Erythroblast (primary cell): ENCODE data around the gene VAV3.

Source experiments
- DNase-seq, 2 experiments: peaks; one replicate each; lab custom pipeline; 2025; lab: John Stamatoyannopoulos, UW
- GATA1 ChIP-seq: IDR thresholded peaks from 2 replicates; pipeline ENCODE4 v1.6.1; 2011; ENCODE audit warnings: low read depth, mild to moderate bottlenecking, control low read depth, low read length, moderate library complexity
- POLR2A ChIP-seq: IDR thresholded peaks from 2 replicates; pipeline ENCODE4 v1.6.1; 2011; ENCODE audit warnings: mild to moderate bottlenecking, low read length

Gene VAV3

DNA sequence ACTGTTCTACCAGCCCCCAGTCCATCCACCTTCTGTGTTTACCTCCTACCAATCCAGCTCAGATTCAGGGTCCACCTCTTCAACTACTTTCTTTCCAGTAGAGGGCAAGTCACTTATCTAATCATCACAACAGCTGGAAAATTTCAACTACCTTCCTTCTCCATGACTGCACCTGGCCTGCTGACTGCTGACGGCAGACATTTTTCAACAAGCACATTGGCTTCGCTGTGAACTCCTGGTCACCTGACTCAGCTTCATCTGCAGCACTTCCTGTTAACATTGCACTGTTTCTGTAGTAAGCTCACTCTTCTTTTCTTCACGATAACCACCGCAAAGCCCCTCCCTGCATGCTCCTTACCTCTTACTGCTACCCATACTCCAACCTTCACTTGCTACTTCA is 418.4 kb downstream of the VAV3 start:
- no peak for TF ChIP-seq GATA1
- TF ChIP-seq POLR2A, result no peak
- DNase-seq, result no peak

DNA sequence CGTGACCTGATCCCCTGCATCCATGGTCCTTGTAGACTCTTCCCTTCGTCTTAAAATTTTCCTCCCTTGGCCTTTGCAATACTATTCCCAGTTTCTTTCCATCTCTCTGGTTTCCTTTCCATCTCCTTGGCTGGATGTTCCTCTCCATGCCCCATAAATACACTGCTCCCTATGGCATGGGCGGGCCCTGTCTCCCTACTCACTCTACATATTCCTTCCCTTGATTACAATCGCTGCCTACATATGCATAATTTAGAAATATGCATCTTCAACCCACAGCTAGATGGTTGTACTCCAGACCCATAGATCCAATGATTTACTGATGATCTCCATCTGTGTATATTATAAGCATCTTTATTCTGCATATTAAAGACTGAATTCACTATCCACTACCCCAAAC is 419.1 kb downstream of the VAV3 start:
- no peak for DNase-seq

DNA sequence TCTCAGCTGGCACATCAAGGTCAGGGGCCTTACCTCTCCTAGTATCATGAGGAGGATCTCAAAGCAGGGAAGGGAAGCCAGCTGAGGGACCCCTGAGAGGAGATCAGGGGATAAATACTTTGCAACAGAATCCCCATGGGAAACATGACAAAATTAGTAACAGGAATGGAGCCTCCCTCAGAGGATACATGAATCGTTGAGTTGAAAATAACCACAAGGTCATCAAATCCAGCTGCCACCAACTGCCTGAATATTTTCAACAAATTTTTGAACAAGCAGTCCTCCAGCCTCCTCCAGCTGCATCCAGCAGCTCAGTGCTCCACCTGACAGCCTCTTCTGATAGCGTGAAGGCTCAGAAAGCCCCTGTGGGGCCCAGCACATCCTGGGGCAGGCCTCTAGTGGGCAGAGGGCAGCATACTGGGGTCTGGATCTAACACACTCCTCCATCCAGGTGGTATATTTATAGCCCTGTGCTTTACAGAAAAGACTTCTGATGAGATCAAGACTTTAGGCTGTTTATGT is 419.9 kb downstream of the VAV3 start:
- no peak for DNase-seq
- TF ChIP-seq POLR2A (no peak), GATA1 (no peak)

More for the DNA sequence above, 419.1 kb downstream of the VAV3 start:
- no peak for TF ChIP-seq GATA1
- TF ChIP-seq POLR2A, result no peak

DNA sequence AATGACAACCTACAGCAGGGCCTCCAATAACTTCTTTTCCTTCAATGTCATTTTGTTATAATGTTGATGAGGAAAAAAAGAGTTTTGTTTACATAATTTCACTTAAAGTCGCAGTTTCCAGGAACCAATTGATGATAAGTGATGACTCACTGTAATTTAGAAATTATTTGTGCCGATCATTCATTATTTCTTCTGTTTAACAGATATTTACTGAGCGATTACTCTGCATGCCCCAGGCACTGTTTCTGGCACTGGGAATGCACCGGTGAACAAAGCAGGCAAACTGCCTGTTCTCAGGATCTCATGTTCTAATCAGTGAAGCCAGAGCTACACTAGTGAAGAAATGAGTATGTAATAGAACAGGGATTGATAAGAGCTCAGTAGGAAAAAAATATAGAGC is 420.7 kb downstream of the VAV3 start:
- TF ChIP-seq POLR2A (no peak), GATA1 (no peak)
- DNase-seq, result no peak

DNA sequence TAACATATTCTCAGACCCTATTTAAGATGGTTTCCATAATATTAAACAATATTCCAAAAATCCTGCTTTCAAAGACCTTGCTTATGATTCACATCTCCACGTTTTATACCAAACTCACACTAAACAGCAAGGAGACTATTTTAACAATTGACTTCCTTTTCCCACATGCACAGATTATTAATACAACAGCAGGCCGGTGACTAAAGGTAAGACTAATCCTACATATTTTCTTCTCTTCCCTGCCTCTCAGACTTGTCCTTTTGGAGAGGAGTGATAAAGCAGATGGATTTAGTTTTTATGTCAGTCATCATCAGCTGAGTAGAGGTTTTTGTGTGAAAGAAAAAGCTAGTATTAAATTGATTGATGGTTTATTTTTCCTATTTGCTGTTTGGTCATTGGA is 423.6 kb downstream of the VAV3 start:
- no peak for DNase-seq
- TF ChIP-seq POLR2A (no peak), GATA1 (no peak)

DNA sequence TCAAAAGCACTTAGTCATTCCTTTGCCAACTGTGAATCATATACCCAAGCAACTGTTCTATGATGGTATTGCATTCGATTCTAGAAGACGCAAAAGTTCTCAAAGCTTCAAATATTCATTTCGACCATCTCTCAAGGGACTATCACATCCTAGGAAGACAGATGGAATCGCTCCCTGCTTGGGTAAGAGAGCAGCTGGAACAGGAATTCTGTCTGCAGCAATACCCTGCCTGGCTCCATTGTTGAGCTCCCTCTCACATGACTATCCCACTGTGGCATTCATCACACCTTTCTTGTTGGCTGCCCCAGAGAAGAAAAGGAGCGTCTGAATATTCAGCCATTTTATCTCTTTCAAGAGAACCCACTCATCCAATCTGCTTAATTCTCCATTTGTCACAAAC is 426.5 kb downstream of the VAV3 start:
- no peak for TF ChIP-seq GATA1
- no peak for TF ChIP-seq POLR2A
- no peak for DNase-seq

DNA sequence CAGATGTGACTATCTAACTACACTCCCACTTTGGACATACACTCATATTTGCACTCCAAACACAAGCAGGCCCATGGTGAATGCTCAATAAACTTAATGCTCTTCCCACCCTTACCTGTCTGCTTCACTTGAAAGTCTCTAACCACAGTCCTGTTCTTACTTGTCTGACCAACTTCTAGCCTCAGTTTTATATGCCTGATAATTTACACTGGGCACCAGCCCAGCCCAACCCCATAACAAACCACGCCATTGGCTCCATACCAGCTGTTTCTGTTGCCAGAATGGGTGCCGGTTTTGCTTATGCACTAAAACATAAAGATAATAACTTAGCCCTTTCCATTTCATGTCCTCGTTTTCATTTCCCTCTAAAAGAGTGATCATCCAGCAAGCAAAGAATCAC is 428.7 kb downstream of the VAV3 start:
- DNase-seq, result no peak
- no peak for TF ChIP-seq GATA1
- TF ChIP-seq POLR2A, result no peak

DNA sequence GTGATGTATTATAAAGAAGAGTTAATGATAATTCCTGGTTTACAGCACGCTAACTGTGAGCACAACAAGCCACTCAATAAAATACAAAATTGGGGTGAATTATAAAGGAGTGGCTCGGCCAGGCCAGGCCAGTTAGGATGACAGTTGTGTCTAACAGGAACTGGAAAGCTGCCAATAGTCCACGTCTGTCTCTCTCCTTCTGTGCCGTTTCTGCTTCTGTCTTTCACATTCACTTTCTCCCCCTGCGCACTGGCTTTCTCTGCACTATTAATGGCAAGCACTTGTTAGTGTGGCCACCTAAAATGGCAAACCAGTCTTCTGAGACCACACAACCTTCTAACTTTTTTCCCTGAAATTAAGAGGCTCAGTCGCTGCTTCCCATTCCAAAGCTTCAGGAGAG is 429.9 kb downstream of the VAV3 start:
- DNase-seq, result no peak
- TF ChIP-seq POLR2A, result no peak
- no peak for TF ChIP-seq GATA1

DNA sequence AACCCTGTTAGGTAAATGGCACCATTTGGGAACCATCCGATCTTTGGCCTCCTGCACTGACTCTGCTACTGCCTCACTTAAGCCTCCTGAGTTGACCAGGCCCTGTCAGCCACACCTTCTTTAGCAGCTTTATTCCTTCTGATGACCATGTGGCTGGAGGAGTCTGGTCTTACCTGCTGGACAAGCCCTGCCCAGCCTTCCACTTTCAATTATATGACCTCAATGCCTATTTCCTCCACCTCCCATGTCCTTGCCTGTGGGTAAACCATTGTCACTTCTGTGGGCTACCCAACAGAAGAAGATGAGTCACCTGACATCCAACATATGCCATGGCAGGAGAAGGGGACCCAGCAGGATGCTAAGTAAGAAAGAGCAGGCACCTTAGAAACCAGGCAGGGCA is 430.3 kb downstream of the VAV3 start:
- TF ChIP-seq POLR2A (no peak), GATA1 (no peak)
- no peak for DNase-seq

DNA sequence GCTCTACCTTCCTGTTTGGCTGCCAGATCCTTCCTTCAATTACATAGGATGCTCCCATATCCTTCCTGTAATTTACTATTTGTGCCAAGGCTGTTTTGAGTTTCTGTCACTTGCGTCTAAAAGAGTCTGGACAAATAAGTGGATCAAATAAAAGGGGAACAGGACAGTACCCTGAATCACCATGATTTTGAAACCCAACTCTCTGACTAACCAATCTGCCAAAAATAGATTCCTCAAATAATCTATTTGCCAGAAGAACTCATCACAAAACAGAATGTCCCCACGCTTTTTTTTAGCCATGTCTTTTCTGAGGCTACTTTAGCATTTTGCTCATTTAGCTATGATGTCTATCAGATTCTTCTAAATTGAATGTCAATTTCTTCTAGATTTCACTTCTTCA is 431.5 kb downstream of the VAV3 start:
- no peak for DNase-seq
- TF ChIP-seq GATA1, result no peak
- no peak for TF ChIP-seq POLR2A

DNA sequence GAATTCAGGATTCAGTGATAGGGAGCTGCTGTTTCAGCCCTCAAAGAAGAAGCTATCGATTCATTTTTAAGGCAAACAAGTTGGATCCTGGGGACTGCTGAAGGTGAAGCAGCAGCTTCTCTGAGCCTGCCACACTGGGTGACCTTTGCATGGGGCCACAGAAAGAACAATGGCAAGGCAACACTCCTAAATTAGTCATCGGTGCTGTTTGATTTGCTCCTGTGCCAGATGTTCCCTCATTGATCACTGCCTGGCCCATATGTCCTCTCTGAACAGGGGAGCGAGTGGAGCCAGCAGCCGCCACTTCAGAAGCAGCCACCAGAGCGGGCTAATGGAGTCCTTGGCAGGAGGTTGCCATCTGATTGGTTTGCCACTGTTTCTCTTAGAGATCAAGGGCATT is 432.7 kb downstream of the VAV3 start:
- no peak for TF ChIP-seq GATA1
- TF ChIP-seq POLR2A, result no peak
- no peak for DNase-seq

DNA sequence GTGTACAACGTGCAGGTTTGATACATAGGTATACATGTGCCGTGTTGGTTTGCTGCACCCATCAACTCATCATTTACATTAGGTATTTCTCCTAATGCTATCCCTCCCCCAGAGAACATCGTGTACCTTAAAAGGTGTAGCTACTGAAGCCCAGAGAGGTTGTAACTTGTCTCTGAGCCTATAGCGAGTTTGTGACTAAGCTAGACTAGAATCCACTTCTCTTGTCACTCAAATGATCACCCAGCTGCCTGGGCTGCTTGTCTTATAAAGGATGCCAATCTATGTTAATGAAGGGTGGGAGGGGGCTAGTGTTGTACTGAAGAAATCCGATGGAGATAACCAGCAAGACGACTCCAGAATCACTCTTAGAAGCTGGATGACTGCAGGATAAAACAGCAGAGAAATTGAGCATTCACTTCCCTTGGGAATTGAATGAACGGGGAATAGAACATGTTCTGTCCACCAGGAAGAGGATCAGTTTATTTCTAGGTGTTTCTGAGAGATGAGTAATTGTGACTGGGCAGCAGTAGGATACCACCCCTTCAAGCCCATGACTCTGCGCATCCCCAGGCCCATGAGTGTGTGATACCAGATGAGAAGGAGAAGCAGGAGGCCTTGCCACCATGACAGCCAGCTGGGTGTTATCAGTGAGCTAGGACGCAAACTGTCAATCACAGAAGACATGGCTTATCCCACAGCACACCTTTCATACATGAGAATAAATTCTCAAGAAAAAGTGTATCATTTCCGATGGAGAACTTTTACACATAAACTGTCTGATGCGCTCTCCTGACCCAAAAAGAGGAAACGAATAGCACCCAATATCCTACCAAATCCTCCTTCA is 433.7 kb downstream of the VAV3 start:
- TF ChIP-seq POLR2A (no peak), GATA1 (no peak)
- DNase-seq, result no peak

DNA sequence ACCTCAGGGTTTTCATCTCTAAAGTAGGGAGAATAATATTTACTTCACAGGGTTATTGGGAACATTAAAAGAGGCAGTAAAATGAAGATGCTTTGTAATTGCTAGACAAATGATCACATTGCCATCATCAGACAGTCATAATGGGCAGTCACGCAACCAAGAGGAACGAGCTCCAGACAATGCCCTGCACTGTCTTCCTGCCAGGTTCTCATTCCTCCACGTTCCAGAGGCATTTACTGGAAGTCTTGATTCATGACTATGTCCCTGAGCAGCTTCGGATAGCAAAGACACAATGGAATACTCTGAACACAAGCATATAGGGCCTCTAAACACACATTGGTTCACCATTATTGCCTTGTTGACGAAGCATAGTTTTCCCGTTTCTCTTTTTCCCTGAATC is 434.4 kb downstream of the VAV3 start:
- TF ChIP-seq GATA1 (no peak), POLR2A (no peak)

DNA sequence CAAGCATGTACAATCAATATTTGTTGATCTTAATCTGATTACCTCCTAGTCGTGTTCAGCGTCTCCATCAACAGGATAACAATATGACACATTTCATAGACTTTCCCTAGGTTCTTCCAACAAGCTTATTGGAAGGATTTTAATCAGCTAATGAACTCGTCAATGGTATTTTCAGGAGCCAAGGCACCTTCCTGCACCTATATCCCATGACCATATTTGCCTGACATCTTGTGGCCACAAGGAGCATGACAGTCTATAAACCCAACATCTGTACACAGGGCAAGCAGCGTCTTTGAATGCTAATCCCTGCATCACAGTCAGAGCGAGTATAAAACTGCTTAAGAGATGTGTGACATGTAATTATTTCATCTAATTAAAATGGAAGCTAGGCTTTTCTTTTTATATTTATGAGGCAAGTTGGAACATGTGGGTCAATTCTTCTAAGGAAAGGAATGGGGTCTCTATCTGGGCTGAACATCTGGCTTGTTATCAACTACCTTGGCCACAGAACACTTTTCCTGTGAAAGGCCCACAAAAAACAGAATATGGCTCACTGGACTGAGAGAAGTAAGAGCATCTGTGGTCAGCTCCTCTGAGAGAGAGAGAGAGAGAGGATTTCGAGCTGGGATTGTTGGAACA is 435.4 kb downstream of the VAV3 start:
- no peak for TF ChIP-seq GATA1
- no peak for TF ChIP-seq POLR2A

More for the DNA sequence above, 434.4 kb downstream of the VAV3 start:
- no peak for DNase-seq

More for the DNA sequence above, 435.4 kb downstream of the VAV3 start:
- peak; percentile 27 to 41 for DNase-seq
